ENCODE measurements around the gene B3GNT8. TPM values are rescaled to one million over a fixed set of nuclear protein-coding genes. Genes with fewer than 3 reads are reported as not detected.
"Not testable (repeated sequence)": the region's sequence is repeated elsewhere in the genome, so short reads cannot be mapped to it uniquely, and the experiment has no call there.

Gene B3GNT8
- total and polyA plus RNA-seq, 9 donors: 0.51 to 2.2 (median 1.2) TPM; not detected in 1

DNA sequence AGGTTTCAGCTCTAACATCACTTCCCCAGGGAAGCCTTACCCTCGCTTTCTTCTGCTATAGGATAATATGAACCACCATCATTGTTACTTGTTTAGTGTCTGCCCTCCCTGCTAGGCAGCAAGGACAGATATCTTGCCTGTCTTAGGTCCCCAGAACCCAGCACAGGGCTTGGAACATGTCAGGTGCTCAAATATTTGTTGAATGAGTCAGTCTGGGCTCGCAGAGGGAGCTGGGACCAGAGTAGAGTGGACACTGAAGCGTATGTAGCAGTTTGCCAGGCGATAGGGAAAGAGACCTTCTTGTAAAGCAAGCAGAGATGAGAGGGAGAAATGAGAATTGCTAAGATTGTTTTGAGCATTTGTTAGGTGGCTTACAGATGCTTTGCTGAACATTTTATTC lies 17.9 kb downstream of the B3GNT8 start:
- H3K9me3 ChIP-seq: no peaks in the 10 kb centered on the region
- H3K4me1 ChIP-seq (ENCODE audit: insufficient read depth): no peaks in the 10 kb centered on the region
- H3K4me3 ChIP-seq: no peak overlapping the region
- no peaks in the 10 kb centered on the region for H3K27me3 ChIP-seq
- no peak for DNase-seq
- H3K27ac ChIP-seq: no peak overlapping the region
- TF ChIP-seq EP300 (IDR thresholded peaks at IDR 0.05) (no peak), POLR2A (IDR thresholded peaks at IDR 0.05) (no peak), CTCF (IDR thresholded peaks at IDR 0.05) (no peak)
- intact Hi-C loops (cut with DNase I): no loop called here
- no peaks in the 10 kb centered on the region for H3K36me3 ChIP-seq
- WGBS, 3 donors: 62 to 69% (median 66%) methylated on average over 4 of the region's 4 CpGs

- intact Hi-C loops (cut with DNase I); H3K9me3 ChIP-seq; H3K27ac ChIP-seq; H3K4me1 ChIP-seq (ENCODE audit: insufficient read depth); H3K36me3 ChIP-seq; H3K4me3 ChIP-seq; H3K27me3 ChIP-seq; DNase-seq: not testable (repeated sequence)
- WGBS, 3 donors: 94 to 95% (median 94%) methylated on average over 5 of the region's 5 CpGs
These were observed 18.3 kb downstream of the B3GNT8 start for GRCh38 chr19:41408846-41409245.

DNA sequence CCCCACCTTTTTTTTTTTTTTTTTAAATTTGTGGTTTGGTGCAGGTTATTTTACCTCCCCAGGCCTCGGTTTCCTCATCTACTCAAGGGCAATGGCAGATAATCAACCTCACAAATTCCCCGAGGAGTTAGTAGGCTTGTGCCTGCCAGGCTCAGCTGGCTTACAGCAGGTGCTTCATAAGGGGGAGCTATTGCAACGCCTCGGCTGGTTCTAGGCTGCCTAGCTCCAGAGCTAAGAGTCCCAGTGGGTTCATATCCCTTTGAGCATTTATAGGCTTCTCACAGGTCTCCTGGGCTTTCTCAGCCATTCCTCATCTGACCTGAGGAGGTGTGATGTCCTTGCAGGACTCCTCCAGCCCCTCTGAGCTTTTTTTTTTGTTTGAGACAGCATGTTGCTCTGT lies 18.9 kb downstream of the B3GNT8 start:
- H3K27ac ChIP-seq: no peak overlapping the region
- H3K36me3 ChIP-seq: no peaks in the 10 kb centered on the region
- no peaks in the 10 kb centered on the region for H3K4me1 ChIP-seq (ENCODE audit: insufficient read depth)
- no peak for TF ChIP-seq POLR2A (IDR thresholded peaks at IDR 0.05)
- TF ChIP-seq EP300 (IDR thresholded peaks at IDR 0.05): no peak
- TF ChIP-seq CTCF (IDR thresholded peaks at IDR 0.05): no peak
- no peak overlapping the region for H3K4me3 ChIP-seq
- no peaks in the 10 kb centered on the region for H3K9me3 ChIP-seq
- H3K27me3 ChIP-seq: no peaks in the 10 kb centered on the region
- intact Hi-C loops (cut with DNase I): no loop called here
- WGBS, 3 donors: 67 to 73% (median 67%) methylated on average over 4 of the region's 4 CpGs
- DNase-seq: no peak

DNA sequence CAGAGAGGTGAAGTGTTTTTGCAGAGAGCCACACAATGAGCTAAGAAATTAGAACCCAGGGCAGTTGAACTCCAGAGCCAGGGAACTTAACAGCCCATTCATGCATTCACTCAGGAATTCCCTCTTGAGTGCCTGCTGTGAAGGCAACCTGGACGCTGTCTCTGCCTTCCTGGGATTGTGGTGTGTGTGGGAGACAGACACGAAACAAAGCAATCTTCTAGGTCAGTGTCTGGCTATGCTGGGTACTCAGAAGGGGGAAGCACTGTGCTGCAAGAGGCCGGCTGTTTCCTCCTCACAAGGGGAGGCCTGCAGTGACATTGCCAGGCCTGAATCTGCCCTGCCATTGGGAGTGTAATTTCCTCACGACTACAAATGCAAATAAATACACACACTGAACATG lies 19.9 kb downstream of the B3GNT8 start:
- Histone ChIP-seq H3K36me3 (no peaks in the 10 kb centered on the region), H3K4me3 (no peak overlapping the region), H3K27me3 (no peaks in the 10 kb centered on the region), H3K27ac (no peak overlapping the region), H3K9me3 (no peaks in the 10 kb centered on the region), H3K4me1 (ENCODE audit: insufficient read depth) (no peaks in the 10 kb centered on the region)
- WGBS, 3 donors: 10 to 51% (median 50%) methylated on average over 4 of the region's 4 CpGs
- TF ChIP-seq CTCF (IDR thresholded peaks at IDR 0.05) (no peak), POLR2A (IDR thresholded peaks at IDR 0.05) (no peak)
- intact Hi-C loops (cut with DNase I): no loop called here
- no peak for DNase-seq

DNA sequence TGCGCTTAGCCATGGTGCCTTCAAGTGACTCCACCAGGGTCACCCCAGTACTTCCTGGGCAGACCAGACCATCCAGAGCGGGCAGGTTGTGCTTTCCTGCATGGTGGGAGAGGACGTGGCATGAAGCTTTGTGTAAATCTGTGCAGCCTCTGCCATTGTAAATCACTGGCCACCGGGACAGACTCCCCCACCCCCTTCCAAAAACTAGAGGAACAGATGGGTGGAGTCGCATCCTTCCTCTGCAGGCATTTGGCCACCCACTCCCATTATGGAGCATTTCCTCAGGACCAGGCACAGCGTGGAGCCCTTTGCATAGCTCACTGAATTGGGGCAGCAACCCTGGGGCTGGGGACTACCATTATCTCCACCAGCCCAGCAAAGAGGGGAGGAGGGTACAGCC lies 21.4 kb downstream of the B3GNT8 start:
- no peaks in the 10 kb centered on the region for H3K4me1 ChIP-seq (ENCODE audit: insufficient read depth)
- no peaks in the 10 kb centered on the region for H3K9me3 ChIP-seq
- 77 to 84% (median 78%) methylated on average over 6 of the region's 6 CpGs for WGBS, 3 donors
- H3K36me3 ChIP-seq: no peaks in the 10 kb centered on the region
- TF ChIP-seq EP300 (IDR thresholded peaks at IDR 0.05) (no peak), POLR2A (IDR thresholded peaks at IDR 0.05) (no peak), CTCF (IDR thresholded peaks at IDR 0.05) (no peak)
- DNase-seq: no peak
- no peak overlapping the region for H3K27ac ChIP-seq
- H3K4me3 ChIP-seq: no peak overlapping the region
- no peaks in the 10 kb centered on the region for H3K27me3 ChIP-seq
- intact Hi-C loops (cut with DNase I): no loop called here
